GM21381 (cell line): ENCODE data around the gene CDYL.
A peak's percentile ranks its signal among the peaks of the same experiment; 100 is the strongest.

Source experiments
- ATAC-seq: cut with Tn5 transposase; IDR thresholded peaks from one replicate; pipeline ENCODE4 v1.9.1; 2021; ENCODE audit warnings: mild to moderate bottlenecking, moderate library complexity; ENCODE audit not compliant: unreplicated experiment

Gene CDYL

DNA sequence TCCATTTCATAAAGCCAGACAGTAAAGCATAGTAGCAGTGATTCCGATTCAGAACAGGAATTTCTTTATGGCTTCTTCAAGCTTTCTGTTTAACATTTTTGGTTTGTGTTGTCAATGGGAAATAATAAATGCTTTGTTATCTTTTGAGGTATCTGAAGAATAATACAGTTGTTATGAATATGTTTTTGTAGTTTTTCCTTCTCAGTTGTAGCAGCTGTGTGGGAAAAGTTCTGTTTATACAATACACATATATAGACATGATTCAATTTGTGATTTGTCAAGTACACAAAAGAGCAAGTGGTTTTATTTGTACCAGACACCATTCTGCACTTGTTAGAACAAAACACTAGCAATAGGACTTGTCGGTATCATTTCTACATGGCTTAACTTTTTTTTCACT is 96.6 kb downstream of the CDYL start:
- ATAC-seq: no peak

DNA sequence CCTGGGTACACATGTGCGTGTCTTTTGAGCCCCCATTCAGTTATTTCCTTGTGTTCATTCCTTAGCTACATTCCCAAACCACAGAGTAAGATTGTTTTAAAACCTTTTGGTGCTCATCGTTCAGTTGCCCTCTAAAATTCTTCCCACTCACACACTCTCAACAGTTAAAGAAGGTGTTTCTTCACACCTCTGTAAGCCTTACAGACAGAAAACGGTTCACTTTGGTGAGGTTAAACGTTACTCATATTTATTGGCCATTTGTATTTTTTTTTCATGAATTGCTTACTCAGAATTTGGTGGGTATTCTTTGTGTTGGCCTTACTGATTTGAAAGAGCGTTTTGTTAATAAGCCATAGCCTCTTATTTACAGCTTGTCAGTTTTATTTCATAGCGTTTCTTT is 97.7 kb downstream of the CDYL start:
- no peak for ATAC-seq

- ATAC-seq: peak; percentile 74
These were observed 103.6 kb downstream of the CDYL start for GRCh38 chr6:4879741-4880275.

DNA sequence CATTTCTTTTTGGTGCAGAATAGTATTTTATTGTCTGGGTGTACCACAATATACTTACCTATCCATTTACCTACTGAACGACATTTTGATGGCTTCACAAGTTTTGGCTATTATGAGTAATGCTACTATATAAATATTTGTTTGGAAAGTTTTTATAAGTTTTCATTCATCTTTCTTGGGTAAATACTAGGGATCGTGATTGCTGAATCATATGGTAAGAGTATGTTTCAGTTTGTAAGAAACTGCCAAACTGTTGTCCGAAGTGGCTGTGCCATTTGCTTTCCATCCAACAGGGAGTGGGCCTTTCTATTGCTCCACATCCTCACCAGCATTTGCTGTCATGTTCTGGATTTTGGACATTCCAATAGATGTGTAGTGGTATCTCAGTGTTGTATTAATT is 104.2 kb downstream of the CDYL start:
- ATAC-seq: no peak

DNA sequence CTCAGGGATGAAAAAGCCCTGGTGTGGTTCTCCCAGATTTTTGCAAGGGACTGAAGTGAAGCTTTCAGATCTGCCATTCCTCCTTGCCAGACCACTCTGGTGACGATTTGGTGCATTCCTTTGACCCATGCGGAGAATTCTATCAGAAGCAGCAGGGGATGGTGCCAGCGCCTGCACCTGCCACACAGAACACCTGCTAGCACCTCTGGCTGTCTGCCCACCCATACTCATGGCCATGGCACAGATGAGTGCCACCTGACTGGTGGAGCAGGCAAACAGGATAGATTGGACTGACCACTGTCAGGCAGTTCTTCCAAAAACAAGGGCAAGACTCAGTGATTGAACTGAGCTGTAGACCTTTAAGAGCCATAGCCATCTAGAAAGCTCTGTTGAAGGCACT is 107.1 kb downstream of the CDYL start:
- no peak for ATAC-seq

- no peak for ATAC-seq
These were observed 108.6 kb downstream of the CDYL start for GRCh38 chr6:4884646-4885340.

DNA sequence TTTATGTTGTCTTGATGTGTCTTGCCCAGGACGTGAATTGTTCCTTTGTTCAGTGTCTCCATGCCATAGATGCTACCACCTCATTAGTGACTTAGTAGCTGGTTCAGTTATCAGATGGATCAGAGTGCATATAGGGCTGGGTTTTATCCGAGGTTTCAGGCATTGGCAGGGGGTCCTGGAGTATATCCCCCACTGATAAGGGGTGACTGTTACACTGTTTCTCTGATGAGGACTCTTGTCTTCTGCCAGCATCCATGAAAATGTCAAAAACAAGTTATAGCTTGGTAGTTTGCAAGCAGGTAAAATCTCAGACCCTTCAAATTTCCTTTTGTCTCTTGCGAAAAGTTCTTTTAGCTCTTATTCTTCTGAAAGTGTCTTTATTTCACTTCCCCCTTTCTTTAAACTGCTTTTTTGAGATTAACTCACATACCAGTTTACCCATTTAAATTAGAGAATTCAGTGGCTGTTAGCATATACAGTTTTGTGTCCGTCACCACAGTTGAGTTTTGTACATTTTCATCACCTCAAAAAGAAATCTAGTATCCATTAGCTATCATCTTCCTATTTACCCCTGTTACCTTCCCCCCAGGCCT is 109.2 kb downstream of the CDYL start:
- no peak for ATAC-seq

GRCh38 chr6:4888841-4889240 is 112.6 kb downstream of the CDYL start:
- no peak for ATAC-seq

GRCh38 chr6:4889701-4890100 is 113.5 kb downstream of the CDYL start:
- no peak for ATAC-seq

DNA sequence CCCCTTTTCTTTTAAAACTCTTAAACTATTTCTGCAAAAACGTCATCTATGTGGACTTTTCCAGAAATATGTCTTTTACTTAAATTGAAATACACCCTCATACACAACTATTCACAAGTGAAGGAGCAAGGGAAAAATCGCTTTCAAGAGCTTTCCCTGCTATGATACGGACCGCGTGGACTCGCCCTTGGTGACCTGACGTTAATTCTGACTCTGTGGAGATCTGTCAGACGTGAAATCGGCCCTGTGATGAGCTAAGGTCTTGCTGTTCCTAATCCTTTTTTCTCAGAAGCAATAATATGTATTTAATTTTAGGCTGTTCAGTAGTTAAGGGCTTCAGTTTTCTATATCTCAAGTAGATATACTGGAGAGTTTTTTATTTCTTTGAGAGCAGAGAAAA is 114.0 kb downstream of the CDYL start:
- no peak for ATAC-seq

DNA sequence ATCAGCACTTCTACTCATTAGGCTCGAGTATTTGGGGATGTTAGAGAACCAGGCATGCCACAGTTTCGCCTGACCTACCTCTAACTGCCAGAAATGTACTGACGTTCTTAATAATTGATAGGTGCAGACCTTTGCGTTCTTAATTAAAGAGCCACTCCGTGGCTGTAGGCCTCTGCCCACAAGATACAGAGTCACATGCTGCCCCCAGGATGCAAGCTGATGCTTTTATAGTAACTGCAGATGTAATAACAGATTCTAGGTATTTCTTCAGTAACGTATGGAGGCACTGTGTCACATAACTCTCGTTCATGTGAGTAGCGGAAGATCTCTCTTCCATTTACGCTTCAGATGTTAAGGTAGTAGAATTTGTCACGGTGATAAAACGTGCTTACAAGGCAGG is 114.4 kb downstream of the CDYL start:
- ATAC-seq: no peak

GRCh38 chr6:4891141-4891540 is 114.9 kb downstream of the CDYL start:
- ATAC-seq: no peak

DNA sequence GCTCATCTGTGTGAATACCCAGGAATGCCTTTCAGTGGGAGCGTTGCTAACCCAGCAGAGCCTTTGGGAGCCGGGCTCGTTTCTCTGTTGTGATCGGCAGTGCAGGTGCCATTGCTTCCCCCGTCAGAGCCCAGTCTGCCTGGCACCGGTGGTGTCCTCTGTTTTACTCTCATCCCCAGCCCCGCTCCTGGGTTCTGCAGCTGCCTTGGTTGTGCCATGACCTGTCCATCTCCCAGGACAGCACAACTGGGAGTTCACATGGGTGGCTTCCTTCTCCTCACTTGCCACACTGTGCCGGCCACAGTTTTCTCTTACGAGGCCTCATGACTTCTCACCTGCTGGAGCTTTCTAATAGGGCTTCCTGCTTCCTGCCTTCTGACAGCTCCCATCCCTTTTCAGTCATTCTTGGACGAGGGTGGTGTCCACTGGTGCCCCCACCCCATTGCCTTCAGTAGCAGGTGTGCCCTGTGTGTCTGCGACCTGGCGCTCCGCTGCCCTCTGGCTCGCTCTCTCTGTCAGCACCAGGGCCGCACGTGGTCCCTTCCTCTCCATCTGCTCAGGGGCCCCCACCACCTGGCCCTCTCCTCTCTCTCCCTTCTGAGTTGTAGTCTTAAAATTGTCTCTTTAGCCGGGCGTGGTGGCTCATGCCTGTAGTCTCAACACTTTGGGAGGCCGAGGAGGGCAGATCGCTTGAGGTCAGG is 116.7 kb downstream of the CDYL start:
- no peak for ATAC-seq

GRCh38 chr6:4894049-4894448 is 117.8 kb downstream of the CDYL start:
- no peak for ATAC-seq

GRCh38 chr6:4895971-4896370 is 119.8 kb downstream of the CDYL start:
- no peak for ATAC-seq

- no peak for ATAC-seq
These were observed 120.2 kb downstream of the CDYL start for GRCh38 chr6:4896401-4896800.

DNA sequence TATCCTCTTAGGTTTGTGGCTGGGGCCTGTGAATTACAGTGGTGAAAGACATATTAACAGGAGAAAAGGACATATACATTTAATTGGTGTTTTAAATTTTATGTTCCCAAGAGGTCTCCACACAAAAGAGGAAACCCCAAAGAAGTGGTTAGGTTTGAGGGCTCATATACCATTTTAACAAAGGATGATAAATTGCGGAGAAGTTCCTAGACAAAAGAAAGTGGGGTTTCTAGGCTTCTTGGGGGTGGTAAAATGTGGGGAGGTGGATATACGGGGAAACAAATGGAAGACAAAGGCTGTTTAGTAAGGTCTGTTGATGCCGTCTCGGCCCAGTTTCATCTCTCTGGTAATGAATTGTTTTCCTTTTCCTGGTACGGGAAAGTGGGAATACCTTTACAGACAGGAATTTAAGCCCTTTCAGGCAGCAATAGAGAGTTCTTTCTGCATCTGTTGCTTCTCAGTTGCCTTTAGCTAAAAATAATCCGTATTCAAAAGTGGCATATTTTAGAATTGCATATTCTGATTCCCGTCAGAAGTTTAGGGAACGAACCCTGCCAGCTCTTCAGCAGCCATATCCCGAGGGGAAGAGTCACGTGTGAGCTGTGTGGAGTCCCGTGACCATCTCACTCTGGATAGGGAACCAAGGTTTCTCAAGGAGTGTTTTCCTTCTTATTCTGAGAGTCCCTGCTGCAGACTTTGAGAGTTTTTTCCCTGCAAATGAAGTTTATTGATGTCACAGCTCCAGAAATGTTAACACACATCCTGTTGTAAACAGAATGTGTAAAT is 123.2 kb downstream of the CDYL start:
- no peak for ATAC-seq

GRCh38 chr6:4901386-4902061 is 125.3 kb downstream of the CDYL start:
- ATAC-seq: peak; percentile 82

- ATAC-seq: no peak
These were observed 126.2 kb downstream of the CDYL start for GRCh38 chr6:4902363-4902762.

DNA sequence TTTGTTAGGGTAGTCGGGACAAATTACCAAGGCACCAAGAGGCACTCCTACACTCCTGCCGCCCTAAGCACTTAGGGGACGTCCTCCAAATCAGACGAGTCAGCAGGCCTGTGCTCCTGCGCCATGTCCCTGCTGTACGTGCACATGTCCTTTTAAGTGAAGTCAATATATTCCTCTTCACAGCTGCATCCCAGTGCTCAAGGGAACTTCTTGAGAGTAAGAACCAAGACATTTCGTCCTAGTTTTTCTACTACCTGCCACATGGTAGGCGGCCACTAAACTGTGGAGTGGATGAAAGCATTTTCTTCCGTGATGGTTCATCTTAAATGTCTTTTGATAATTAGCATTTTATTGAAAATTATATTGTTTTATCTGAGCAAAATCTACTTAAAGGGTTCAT is 126.9 kb downstream of the CDYL start:
- ATAC-seq: no peak
